D721Med (cell line): ENCODE measurements around the gene CXCL16.

Experiments
- DNase-seq: peaks from one replicate; pipeline ENCODE4 v3.0.0; 2011; ENCODE audit warnings: low spot score; ENCODE audit not compliant: insufficient read length
- FAIRE-seq: peaks from 2 replicates; lab custom pipeline; 2011; peaks lifted over from hg19 to GRCh38; lab: Jason Lieb, UNC
- TF ChIP-seq, protein P1 (sequence below): IDR thresholded peaks from 2 replicates; pipeline ENCODE4 v1.5.1; 2012; ENCODE audit warnings: mild to moderate bottlenecking, control low read depth; ENCODE audit not compliant: insufficient read depth; ENCODE audit errors: missing control alignments

Gene CXCL16

DNA sequence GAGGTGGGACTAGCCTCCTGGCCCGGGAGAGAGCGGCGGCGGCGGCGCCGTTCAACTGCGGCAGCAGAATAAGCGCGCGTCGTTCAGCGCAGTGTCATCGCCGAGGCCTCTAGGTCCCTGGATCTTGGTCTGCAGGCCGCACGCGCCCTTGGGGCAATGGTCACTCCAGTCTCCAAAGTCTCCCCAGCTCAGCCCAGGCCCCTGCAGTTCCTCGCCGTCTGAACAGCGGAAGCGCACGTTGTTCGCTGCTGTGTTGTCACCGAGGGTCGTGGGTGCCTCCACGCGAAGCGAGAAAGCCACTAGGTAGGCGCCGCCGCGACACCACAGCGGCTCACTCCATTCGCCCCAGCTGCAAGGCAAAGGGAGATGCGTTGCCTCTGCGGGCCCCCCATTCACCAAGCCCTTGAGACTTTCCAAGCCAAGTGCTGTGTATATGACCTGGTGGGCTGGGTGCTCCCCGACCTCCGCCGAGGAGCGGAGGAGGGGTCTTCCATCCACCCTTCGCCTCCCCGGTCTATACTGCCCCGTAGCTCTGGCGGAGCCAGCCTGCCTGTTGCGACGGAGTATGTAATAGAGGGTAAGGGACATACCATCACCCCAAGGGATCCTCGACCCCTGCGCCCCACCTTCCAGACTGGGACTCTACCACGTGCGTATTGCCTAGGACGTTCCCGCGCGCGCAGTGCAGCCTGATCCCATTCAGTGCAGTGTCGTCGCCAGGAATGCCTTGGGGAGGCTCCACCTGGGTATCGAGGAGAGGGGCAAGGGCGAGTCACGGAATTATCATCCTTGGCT, 45.8 kb upstream of the CXCL16 start:
- TF ChIP-seq, protein P1, sequence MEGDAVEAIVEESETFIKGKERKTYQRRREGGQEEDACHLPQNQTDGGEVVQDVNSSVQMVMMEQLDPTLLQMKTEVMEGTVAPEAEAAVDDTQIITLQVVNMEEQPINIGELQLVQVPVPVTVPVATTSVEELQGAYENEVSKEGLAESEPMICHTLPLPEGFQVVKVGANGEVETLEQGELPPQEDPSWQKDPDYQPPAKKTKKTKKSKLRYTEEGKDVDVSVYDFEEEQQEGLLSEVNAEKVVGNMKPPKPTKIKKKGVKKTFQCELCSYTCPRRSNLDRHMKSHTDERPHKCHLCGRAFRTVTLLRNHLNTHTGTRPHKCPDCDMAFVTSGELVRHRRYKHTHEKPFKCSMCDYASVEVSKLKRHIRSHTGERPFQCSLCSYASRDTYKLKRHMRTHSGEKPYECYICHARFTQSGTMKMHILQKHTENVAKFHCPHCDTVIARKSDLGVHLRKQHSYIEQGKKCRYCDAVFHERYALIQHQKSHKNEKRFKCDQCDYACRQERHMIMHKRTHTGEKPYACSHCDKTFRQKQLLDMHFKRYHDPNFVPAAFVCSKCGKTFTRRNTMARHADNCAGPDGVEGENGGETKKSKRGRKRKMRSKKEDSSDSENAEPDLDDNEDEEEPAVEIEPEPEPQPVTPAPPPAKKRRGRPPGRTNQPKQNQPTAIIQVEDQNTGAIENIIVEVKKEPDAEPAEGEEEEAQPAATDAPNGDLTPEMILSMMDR: no peak
- FAIRE-seq (no peak), DNase-seq (no peak)

DNA sequence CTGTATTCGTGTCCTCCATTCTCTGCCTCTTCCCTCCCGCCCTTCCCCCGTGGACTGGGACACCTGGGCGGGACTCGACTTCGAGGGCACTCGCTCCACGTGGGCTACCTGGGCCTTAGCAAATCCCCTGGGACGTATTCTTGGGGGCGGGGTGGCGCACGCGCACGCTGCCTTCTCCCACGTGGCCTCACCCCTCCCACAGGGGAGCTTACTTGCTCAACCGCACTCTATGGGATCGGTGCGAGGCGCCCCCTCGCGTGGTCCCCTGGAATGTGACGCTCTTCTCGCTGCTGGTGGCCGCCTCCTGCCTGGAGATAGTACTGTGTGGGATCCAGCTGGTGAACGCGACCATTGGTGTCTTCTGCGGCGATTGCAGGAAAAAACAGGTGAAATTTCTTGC, 42.9 kb upstream of the CXCL16 start:
- DNase-seq (no peak), FAIRE-seq (no peak)
- TF ChIP-seq, protein P1: no peak

DNA sequence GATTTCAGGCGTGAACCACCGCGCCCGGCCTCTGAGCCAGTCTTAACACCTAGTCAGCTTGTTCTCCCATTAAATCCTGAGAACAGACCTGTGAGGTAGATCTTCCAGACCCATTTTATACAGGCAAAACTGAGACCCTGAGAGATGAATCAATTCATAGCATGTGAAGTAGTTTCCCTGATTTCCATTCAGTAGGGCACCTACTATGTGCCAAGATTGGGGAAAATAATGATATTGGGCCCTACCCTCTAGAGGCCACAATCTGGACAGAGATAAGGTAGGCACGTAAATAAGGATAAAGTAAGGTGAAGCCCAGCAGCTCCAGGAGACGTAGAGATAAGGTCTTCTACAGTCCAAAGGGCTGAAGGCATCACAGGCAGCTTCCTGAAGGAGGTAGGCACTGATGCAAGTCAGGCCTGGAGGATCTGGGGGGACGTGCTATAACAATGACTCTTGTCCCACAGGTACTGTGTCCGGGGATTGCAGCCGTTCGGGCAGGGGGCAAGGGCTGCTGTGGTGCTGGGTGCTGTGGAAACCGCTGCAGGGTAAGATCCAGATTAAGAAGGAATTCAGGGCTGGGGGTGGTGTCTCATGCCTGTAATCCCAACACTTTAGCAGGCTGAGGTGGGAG, 40.7 kb upstream of the CXCL16 start:
- no peak for DNase-seq
- TF ChIP-seq, protein P1: no peak
- FAIRE-seq: no peak

DNA sequence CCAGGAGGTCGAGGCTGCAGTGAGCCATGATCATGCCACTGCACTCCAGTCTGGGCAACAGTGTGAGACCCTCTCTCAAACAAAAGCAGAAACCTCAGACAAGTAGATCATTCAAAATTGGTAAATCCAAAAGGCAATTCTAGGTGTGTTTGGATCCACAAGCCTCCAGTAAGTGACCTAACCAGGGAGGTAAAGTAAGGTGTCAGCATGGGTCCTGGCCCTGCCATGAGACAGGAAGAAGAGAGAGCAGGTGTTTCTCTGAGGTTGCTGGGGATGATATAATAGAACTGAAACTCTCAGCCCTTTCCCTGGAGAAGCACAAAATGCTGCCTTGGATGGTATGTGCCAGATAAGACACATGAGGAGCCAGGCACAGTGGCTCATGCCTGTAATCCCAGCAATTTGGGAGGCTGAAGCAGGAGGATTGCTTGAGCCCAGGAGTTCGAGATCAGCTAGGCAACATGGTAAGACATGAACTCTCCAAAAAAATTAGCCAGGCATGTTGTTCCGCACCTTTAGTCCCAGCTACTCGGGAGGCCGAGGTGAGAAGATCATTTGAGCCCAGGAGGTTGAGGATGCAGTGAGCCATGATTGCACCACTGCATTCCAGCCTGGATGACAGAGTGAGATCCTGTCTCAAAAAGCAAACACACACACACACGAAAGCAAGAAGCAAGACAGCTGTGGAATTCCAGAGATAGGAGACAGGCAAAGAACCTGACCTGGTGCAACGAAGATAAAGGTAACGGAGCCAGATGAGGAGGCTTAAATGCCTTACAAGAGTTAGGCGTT, 38.4 kb upstream of the CXCL16 start:
- TF ChIP-seq, protein P1: no peak
- DNase-seq (no peak), FAIRE-seq (no peak)

DNA sequence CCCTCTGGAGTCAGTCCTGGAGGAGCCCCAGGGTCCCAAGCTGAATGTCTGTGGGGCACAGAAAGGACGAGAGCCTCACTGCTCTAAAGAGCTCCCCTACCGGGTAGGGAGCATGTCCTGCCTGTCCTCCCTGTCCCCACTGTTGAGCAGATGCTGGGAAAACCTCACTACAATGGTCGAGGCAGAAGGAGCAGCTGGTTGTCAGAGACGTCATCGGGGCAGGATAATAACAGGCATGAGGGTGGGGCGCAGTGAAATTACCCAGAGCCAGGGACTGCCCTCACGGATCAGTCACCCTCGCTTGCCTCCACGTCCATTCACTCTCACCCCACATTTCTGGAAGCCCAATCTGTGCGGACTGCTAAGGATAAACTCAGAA, 32.5 kb upstream of the CXCL16 start:
- DNase-seq (no peak), FAIRE-seq (no peak)
- TF ChIP-seq, protein P1: no peak

DNA sequence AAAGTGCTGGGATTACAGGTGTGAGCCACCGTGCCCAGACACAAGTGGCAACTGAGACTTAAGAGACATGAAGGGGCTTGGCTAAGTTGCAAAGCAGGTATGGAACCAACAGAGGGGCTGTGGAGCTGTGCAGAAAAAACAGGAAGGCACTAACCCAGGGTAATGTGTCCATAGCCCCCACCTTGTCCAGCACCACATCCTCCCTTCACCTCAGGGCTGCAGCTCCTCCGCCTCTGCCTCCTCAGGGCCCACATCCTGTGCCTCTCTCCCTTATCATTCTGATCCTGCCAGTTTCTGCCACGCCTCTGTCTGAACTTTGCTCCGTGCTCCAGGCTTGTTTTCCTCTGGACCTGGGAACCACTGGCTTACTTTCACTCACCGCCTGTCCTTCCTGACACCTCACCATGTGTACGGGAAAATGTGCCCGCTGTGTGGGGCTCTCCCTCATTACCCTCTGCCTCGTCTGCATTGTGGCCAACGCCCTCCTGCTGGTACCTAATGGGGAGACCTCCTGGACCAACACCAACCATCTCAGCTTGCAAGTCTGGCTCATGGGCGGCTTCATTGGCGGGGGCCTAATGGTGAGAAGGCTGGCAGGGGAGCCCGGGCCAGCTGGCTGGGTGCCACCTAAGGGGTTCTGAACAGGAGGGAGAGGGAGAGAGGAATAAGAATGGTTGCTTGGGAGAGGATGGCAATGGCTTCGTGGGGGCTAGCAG, 31.9 kb upstream of the CXCL16 start, which contains the start of gene TM4SF5:
Gene TM4SF5, plus strand, starts transcription at position 368 of the 716 bp plus-strand sequence. Its CDS starts 37 bp downstream, at position 405.
- FAIRE-seq: no peak
- TF ChIP-seq, protein P1: no peak

More for the DNA sequence above, 31.9 kb upstream of the CXCL16 start, which contains the start of gene TM4SF5:
- no peak for DNase-seq
